ENCODE results near the gene TNFSF11.

The TNFSF11 gene

DNA sequence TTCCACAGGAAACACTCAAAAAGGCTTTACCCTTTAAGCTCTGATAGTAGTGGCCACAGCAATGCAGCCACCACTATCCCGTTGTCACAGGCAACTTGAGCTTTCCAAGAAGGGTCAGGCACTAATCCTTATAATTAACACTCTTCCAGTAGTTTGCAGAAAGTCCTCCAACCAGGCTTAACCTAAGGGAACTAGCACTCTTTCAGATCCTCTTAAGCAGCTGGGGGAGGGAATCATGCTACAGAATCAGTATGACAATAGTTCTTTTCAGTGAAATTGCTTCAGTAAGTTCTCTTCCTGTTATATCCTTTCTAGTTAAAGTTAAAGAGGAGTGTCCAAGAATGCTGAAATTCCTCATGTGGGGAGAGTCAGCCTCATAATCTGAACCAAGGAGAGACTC, 82.2 kb downstream of the TNFSF11 start:
- DNase-seq: no peak

DNA sequence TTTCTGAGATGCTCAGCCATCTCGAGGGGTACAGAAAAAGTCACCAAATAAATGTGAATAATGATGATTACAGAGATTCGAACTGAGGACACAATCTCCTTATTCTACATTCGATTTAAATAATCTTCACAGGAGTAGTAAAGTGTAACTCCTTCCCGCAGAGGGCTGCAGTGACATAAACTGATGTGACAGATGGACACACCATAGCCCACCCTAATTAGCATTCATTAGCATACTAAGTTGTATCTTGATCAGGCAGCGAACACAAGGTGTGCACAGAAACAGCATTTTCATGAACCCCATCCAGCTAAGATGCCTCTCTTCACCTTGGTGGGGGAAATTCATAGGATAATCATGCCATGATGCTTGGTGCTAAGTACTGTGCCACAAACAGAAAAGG, 83.0 kb downstream of the TNFSF11 start:
- DNase-seq: no peak

All from effector CD4-positive, alpha-beta T cell (primary cell).